Stimulated activated CD8-positive, alpha-beta memory T cell treated with anti-CD3 and anti-CD28 coated beads, Interleukin-4, amount 100 ng/mL, for 4 hours (primary cell): ENCODE measurements around the gene MTHFS.
A peak's percentile ranks its signal among the peaks of the same experiment; 100 is the strongest.
"Not testable (repeated sequence)": the region's sequence is repeated elsewhere in the genome, so short reads cannot be mapped to it uniquely, and the experiment has no call there.

ENCODE experiments used
- DNase-seq, 2 donors: peaks; one replicate each; pipeline ENCODE4 v3.0.0-alpha.2; 2020; ENCODE audit warnings: low read depth in 2 of 2, low spot score in 1 of 2

MTHFS gene

GRCh38 chr15:79896634-79897379 lies at the start of gene MTHFS:
MTHFS (minus strand) TSS chr15:79897014; CDS start chr15:79896988, 26 bp downstream.
- DNase-seq = peak; percentile 21 to 49

- DNase-seq = no peak
Observed at GRCh38 chr15:79944622-79945021, 47.8 kb upstream of the MTHFS start.

DNA sequence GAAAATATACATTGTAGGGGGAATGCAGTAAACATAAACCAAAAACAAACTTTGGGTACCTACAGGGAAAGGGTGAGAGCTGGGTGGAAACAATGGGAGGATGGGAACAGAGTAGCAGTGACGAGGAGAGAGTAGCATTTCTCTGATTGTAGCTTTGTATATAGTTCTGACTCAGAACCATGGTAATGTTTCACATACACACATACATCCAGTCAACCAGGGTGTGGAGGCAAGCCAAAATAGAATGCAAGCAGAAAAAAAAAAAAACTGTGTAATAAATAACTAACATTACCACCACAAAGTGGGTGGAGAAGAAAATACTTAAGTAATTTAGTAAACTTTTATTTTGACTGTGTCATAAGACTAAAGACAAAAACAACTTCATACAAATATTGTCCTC lies 47.0 kb upstream of the MTHFS start:
- no peak for DNase-seq

GRCh38 chr15:79942741-79943481 lies 46.1 kb upstream of the MTHFS start:
- no peak for DNase-seq

- DNase-seq = no peak
Observed at GRCh38 chr15:79939399-79939798, 42.6 kb upstream of the MTHFS start.

DNA sequence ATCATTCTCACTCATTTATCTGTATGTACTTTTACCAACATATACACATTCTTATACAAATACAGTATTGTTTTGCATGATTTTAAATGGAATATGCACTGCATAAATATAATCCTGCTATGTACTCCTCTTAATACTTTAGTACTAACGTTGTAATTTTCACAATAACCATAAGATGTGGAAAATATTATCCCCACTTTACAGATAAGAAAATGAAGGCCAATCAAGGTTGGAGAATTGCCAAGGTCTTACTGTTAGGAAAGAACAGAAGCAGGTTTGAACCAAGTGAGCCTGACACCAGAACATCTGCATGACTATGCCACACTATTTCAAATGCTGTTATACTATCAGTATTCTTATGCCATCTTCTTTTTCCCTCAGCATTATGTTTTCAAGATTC lies 41.3 kb upstream of the MTHFS start:
- no peak for DNase-seq

- DNase-seq = not testable (repeated sequence)
Observed at GRCh38 chr15:79935556-79936201, 38.9 kb upstream of the MTHFS start.

- no peak for DNase-seq
Observed at GRCh38 chr15:79933231-79933630, 36.4 kb upstream of the MTHFS start.

- DNase-seq = no peak
Observed at GRCh38 chr15:79932447-79932846, 35.6 kb upstream of the MTHFS start.

DNA sequence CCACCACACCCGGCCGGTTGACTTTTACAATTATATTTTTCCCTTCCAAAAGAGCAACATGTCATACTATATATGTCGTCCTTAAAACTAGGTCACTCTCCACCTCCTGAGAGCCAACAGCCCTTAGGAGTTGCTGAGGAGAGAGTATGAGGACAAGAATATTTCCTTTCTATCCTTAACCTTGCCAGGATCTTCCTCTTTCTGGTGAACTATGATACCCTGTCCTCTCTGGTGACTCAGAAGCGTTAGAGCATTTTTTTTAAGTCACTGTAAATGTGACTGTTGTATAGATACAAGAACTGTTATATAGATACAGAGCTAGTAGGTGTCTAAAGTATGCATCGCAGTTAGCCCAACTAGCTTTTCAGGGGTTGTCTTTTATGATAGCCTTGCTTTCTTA lies 33.7 kb upstream of the MTHFS start:
- no peak for DNase-seq

- no peak for DNase-seq
Observed at GRCh38 chr15:79929412-79929811, 32.6 kb upstream of the MTHFS start.

- DNase-seq = not testable (repeated sequence)
Observed at GRCh38 chr15:79926116-79926515, 29.3 kb upstream of the MTHFS start.

GRCh38 chr15:79924379-79924778 lies 27.6 kb upstream of the MTHFS start:
- no peak for DNase-seq

DNA sequence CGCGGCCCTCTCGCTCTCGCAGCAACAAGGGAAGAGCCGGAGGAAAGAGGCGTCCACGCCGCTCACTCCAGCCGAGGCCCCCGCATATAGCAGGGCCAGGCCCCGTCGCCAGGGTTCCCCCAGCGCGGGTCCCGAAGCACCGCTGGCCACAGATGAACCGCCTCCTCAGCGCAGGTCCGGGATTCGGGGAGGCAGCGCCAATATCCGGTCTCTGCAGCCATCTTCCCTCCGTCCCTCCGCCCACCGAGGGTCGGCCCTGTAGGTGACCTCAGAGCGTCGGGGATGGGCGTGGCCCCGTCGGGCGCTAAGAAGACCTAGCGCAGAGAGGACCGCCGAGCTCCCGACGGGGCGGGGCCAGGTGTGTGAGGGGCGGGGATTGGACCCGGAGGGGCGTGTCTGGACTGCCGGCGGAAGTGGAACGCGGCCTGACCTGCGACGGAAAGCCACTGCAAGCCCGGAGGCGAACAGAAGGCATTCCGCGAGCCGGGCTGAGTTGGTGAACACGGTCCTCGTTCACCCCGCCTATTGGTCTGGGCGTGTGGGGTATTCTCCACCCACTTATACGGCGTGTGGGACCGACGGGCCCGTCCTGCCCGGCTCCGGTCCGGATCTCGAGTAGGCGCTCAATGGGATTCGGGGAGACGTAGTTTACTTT lies 26.8 kb upstream of the MTHFS start:
- DNase-seq = peak; percentile 96 to 97

- peak; percentile 28 to 58 for DNase-seq
Observed at GRCh38 chr15:79923079-79923514, 26.3 kb upstream of the MTHFS start.

DNA sequence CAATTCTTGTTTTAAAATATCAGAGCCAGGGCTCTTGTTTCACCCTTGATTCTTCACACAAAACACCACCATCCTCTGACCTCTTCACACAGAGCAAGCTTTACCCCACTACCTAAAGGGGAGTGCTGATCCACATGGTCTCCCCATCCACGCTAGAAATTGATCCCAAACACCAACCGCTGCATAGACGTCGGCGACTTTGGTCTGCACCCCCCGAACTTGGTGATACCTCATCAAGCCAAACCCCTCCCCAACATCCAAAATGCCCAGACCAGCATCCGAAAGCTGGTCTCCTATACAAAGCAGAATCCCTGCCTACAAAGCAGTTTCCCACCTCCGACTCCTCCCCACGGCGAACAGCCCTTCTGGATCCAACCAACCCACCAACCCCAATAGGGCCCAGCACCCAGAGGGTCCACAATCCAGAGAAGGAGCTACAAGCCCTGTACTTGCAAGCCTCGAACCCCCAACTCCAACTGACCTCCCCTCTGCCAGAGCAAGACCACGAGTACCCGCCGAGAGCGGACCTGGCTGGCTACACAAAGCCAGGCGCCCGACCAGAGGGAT lies 25.8 kb upstream of the MTHFS start:
- no peak for DNase-seq

GRCh38 chr15:79919749-79920511 lies 23.1 kb upstream of the MTHFS start:
- no peak for DNase-seq

GRCh38 chr15:79919090-79919748 lies 22.4 kb upstream of the MTHFS start:
- no peak for DNase-seq

DNA sequence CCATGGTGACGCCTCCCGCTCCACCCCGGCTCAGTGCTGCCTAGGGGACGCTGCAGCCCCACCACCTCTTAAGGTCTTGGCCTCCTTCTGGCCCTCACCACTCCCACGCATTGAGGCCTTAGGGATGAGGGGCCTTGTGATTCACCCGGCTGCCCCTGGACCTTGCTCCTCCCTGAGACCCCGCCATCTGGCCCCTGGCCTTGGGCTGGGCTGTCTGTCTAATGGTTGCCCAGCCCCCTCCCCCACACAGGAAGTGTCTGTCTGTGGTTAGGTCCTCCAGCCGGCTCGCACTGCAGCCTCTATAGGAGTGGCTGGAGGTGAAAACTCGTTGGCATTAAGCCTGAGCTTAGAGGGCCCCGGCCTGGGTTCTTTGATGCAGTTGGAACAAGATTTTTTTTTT lies 21.5 kb upstream of the MTHFS start:
- no peak for DNase-seq
